Activated CD8-positive, alpha-beta memory T cell treated with anti-CD3 and anti-CD28 coated beads, Interleukin-2, amount 50 U/mL, for 1 hour (primary cell): ENCODE results near the gene DAAM2.

ENCODE experiments used
- DNase-seq: peaks from one replicate; pipeline ENCODE4 v3.0.0-alpha.2; 2020; ENCODE audit errors: extremely low read depth

The DAAM2 gene

DNA sequence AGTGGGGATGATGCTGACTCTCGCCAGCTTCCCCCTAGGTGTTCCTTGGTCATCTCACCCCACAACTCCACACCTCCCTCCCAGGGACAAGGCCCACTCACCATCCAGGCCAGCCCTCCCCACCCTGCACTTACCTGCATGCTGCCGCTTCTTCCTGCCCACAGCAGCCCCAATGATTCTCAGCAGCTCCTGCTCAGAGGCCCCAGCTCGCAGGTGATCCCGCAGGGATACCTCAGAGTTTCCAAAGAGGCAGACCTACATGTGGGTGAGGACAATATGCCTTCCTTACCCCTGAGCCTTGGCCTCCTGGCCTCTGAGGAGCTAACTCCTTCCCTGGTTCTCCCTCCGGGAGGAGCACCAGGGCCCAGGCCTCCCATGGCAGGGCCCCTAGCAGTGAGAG, 117.5 kb downstream of the DAAM2 start:
- DNase-seq: no peak

- no peak for DNase-seq
Observed at GRCh38 chr6:39910164-39910563, 118.0 kb downstream of the DAAM2 start.

- no peak for DNase-seq
Observed at GRCh38 chr6:39910744-39911143, 118.6 kb downstream of the DAAM2 start.

- no peak for DNase-seq
Observed at GRCh38 chr6:39911513-39912125, 119.4 kb downstream of the DAAM2 start.

GRCh38 chr6:39912446-39912845, 120.3 kb downstream of the DAAM2 start:
- no peak for DNase-seq

- no peak for DNase-seq
Observed at GRCh38 chr6:39913391-39913916, 121.3 kb downstream of the DAAM2 start.

GRCh38 chr6:39914239-39914638, 122.1 kb downstream of the DAAM2 start:
- no peak for DNase-seq

- DNase-seq: no peak
Observed at GRCh38 chr6:39915866-39916265, 123.7 kb downstream of the DAAM2 start.

DNA sequence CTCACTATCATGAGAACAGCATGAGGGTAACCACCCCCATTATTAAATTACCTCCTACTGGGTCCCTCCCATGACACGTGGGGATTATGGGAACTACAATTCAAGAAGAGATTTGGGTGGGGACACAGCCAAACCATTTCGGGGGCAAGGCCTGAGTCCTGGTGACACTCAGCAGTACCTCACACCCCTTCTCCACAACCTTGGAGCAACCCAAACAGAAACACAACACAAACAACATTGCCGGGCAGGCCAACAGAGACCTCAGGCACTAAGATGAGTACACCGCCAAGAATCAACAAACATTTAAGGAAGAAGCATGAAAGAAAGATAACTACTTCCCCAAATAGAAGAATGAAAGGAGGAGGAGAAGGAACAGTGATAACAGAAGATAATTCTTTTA, 125.2 kb downstream of the DAAM2 start:
- DNase-seq: no peak

DNA sequence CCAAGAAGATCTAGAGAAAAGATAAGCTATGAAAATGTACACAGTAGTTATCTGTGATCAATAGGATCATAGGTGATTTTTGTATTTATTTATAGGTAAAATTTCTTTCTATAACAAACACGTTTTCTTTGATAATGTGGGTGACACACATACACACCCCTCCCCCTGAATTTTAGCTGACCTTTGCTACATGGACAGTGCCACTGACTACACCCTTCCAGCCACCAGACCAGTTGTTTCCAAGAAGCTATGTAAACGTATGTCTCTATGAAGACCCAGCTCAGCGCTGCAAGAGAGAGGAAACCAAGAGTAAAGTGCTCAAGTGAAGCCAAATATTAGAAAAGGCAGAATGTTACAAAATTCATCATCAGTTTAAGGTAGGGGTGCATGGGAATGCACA, 125.8 kb downstream of the DAAM2 start:
- no peak for DNase-seq

DNA sequence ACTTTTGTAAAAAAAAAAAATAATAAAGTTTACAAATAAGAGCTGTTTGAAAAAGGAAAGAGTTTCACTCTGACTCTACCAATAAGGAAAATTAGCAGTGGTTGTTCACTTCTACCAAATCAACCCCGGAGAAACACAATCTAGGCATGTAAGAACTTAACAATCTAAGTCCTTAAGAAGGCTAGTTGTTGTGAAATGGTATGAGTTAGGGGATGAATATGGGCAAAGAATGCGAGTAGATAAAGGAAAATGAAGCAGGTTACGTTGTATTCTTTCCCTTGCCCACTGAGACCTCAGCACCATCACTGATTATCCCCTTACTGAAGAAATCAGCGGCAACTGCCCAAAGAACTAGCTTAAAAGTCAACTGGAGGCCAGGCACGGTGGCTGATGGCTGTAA, 126.7 kb downstream of the DAAM2 start:
- DNase-seq: no peak

DNA sequence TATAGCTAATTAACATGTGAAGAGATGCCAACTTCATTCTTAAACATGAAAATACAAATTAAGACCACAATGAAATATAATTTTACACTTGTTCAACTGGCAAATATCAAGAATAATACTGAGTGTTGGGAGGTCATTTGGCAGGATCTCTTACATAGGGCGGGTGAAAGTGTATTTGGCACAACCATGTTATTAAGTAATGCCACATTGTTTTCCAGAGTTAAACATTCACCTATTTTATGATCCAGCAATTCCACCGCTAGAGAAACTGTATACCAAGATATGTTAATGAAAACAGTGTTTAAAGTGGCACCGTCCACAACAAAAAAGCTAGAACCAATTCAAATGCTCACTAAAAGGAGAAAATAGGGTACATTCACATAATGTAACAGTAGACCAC, 128.0 kb downstream of the DAAM2 start:
- no peak for DNase-seq

GRCh38 chr6:39922821-39923220, 130.6 kb downstream of the DAAM2 start:
- no peak for DNase-seq

DNA sequence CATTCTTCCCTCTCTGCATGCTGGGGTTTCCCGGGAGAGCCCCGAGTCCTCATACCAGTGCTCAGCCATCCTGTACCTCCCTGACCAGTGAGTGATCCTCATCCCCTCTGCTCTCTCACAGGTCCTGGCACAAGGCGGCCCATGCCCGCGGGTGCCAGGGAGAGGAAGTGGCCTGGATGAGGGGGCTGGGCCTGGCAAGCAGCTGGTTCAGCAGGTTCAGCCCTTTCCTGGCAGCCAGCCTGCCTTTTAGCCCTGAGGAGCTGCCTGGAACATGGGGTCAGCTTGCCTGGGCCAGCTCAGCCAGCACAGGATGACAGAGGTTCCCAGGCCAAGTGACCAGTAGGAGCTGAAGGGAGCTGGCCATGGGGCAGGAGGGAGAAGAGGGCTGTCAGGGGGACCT, 131.2 kb downstream of the DAAM2 start:
- DNase-seq: no peak

DNA sequence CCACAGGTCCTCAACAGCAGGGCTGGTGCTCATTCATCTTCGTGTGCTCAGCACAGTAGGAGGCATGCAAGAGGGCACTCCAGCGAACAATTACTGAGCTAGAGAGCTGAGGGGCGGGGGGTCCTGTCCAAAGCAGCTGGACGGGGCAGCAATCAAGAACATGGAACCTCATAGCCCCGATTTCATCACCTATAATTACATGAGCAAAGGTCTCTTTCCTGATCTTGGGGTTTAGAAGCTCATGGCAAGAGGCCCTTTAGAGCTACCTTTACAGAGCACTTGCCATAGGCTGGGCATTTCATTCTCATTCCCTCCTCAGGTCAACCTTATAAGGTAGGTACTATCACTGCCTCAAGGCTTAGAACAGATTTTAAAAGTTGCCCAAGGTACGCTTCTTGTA, 131.7 kb downstream of the DAAM2 start:
- no peak for DNase-seq

DNA sequence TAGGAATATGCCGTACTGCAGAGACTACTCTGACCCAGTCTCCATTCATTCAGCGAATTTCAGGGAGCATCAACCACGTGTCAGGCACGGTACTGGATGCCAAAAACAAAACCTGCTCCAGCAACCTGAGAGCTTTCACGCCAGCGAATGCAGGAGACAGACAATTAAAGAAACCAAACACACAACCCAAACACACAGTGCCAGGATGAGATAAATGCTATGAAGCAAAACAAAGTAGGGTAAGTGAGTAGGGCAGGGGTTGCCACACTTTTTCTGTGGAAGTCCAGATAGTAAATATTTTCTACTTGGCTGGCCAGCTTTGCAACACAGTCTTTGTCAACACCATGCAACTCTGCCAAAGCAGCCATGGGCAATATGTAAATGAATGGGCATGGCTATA, 132.1 kb downstream of the DAAM2 start:
- no peak for DNase-seq

DNA sequence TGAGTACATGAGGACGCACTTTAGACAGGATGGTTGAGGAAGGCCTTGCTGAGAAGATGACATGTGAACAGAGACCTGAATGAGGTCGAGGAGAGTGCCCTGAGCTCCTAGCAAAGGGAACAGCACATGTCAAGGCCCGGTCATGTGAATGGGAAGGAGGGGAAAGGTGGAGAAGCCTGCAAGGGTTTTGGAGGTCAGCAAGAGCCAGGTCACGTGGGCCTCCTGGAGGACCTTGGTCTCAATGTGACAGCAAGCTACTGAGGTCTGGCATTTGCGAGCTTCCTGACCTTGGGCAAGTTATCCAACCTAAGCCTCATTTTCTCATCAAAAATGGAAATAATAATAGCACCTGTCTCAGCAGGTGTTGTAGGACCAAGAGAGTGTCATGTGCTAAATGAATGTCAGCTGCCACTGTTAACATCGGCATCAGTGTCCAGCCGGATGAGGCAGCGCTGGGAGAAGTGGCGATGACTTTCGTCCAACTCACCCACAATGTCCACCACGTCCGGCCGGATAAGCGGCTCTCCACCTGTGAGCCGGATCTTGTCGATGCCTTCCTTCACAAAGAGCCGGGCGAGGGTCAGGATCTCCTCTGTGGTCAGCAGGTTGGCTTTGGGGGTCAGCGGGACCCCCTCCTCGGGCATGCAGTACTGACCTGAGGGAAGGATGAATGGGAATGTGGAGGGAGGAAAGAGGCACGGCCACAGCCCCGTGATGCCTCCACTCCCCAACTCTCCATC, 133.2 kb downstream of the DAAM2 start:
- no peak for DNase-seq

DNA sequence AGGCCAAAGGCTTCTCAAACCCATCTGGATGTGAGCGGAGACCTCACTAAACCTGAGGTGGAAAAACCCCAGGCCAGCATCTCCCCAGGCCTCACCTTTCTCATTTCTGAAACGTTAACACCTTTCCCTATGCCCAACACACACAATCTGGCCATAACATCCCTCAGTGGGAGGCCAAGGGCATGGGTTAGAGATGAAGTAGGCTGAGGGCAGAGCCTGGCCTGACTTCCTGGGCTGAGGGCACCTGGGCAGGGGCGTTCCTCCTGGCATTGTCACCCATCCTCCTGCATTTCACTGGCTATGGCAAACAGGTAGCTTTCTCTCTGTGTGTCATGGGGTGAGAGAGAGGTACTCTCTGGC, 133.7 kb downstream of the DAAM2 start:
- no peak for DNase-seq

DNA sequence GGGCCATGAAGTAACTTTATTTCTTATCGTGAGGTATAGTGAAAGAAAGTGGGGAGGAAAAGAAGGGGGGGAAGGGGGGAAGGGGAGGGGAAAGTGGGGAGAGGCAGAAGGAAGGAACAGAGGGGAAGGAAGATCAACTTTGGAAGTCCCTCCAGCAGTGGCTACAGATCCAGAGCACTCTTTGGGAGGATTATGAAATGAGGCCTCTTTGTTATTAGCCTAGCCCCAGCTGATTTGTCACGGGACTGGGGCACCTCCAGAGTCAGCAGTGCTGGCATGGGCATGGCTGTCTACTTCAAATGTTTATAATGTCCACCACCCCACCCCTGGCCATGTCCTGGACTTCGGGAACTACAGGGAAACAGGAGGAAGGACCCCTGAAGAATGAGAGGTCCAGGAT, 134.5 kb downstream of the DAAM2 start:
- DNase-seq: no peak

DNA sequence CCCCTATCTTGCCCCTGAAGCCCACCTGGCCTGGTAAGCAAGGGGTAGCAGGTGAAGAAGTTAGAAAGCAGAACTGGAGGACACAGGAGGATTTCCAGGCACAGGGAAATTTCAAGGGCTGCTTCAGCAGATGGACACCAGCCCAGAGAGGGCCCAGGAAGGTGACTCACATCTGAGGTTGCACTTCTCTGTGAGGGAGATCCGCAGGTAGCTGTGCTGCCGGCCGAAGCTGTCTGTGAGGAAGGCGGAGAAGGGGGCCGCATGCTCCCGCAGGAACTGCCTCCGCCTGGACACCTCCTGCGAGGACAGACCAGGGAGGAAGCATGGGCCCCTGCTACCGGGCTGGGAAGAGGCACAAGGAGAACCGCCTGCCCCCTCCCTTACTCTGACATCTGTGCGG, 135.0 kb downstream of the DAAM2 start:
- DNase-seq: no peak

GRCh38 chr6:39929039-39929732, 137.0 kb downstream of the DAAM2 start:
- no peak for DNase-seq

GRCh38 chr6:39929733-39930461, 137.7 kb downstream of the DAAM2 start:
- no peak for DNase-seq
